Renal cortical epithelial cell (primary cell): ENCODE results near the gene TXLNB. TPM values are rescaled to one million over a fixed set of nuclear protein-coding genes. Genes with fewer than 3 reads are reported as not detected.
"Not testable (repeated sequence)": the region's sequence is repeated elsewhere in the genome, so short reads cannot be mapped to it uniquely, and the experiment has no call there.

Source experiments
- DNase-seq: peaks from one replicate; pipeline ENCODE4 v3.0.0-alpha.2; 2011; ENCODE audit warnings: low read depth
- total RNA-seq: library from RNA; depleted of rRNA; stranded (reverse); fragments of >200 nt; gene quantifications from 2 replicates; pipeline ENCODE4 v1.2.3, GENCODE V29; 2014

TXLNB gene
- total RNA-seq, 1 donor from 2014 or later, result 0.05 TPM

DNA sequence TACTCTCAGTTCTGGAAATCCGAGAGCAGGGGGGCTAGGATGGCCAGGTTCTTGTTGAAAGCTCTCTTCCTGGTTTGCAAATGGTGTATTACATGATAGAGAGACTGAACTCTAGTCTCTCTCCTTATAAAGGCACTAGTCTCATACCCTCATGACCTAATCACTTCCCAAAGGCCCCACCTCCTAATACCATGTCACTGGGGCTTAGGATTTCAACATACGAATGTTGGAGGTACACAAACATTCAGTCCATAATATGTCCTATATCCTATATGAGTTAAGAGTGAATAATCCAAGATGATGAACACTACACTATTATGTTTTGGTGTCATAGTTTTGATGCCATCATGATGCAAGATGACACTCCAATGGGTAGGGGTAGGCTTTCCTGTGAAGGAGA, 20.0 kb upstream of the TXLNB start:
- no peak for DNase-seq

DNA sequence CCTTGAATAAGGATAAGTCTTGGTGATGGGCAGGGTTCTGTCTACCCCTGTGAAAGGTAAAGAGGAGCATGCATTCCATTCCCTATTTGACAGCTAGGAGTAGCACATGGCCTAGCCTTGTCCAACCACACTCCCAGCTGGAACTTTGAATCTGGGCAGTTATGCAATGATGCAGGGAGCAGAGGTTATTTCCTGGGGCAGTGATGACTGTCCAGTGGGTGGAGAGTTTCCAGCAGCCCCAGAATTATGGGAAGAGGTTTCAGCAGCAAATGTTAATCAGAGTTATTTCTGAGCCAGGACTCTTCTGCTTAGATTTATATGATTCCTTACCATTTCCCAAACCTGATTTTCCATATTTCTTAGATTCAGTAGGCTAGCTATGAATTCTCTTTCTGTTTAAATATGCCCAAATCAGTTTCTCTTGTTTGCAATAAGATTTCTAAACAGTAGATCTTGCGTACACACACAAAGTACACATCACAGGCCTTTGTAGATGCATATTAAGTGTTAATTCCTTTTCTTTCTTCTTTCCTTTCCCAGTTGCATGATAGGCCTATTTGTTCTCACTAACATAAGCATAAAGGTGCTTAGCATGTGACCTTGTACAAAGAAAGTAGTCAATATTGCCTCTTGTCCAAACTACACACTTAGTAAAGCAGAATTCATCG, 17.3 kb upstream of the TXLNB start:
- peak; percentile 81 for DNase-seq

GRCh38 chr6:139308286-139308916, 16.6 kb upstream of the TXLNB start:
- DNase-seq, result peak; percentile 15

- no peak for DNase-seq
Observed at GRCh38 chr6:139306291-139306981, 14.6 kb upstream of the TXLNB start.

DNA sequence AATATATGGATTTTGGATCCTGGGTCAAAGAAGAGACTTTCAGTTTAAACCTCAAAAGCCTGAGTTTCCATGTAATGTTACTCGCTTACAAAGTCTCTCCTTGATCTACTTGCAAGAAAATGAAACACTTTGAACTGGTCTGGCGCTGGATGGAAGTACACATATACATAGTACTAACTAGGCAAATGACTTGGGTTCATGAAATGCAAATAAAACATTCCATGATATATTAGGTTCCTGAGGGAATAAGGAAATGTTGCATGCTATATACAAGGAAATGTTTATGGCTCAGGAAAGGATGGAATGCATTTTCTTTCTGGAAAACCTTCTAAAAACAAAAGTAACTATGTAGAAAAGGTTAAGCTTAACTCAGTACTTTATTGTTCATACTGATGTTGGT, 11.4 kb upstream of the TXLNB start:
- no peak for DNase-seq

GRCh38 chr6:139297921-139298320, 6.1 kb upstream of the TXLNB start:
- no peak for DNase-seq

DNA sequence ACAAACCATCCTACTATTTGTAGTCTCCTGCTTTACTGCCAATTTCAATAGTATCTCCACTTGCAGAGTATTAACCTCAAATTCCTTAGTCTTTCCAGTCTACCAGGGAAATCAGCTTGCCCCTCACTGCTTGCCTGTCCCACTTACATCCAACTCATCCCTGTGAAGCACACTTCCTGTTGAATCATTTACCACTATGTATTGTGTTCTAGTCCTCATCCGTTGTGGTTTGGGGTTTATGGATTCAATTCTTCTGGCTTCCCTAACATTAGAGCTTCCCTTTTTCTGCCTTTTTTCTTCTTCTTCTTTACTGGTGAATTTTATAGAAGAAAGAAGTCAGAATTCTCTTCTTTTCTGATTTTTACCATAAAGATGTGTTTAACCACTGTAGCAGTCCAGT, 5.1 kb upstream of the TXLNB start:
- DNase-seq, result peak; percentile 86

GRCh38 chr6:139295901-139296300, 4.1 kb upstream of the TXLNB start:
- no peak for DNase-seq

GRCh38 chr6:139294090-139294489, 2.3 kb upstream of the TXLNB start:
- no peak for DNase-seq

DNA sequence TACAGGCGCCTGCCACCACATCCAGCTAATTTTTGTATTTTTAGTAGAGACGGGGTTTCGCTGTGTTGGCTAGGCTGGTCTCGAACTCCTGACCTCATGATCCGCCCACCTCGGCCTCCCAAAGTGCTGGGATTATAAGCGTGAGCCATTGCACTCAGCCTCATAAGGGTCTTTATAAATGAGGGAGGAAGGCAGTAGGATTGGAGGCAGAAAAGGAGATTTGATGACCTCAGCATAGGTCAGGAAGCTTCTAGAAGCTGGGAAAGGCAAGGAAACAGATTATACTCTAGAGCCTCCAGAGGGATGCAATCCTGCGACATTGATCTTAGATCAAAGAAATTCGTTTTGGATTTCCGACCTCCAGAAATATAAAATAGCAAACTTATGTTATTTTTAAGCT, 1.4 kb upstream of the TXLNB start:
- not testable (repeated sequence) for DNase-seq

GRCh38 chr6:139290787-139291311, 949 bp downstream of the TXLNB start:
- DNase-seq, result peak; percentile 61

GRCh38 chr6:139289233-139289632, 2.6 kb downstream of the TXLNB start:
- DNase-seq, result no peak

- DNase-seq, result no peak
Observed at GRCh38 chr6:139288496-139289040, 3.2 kb downstream of the TXLNB start.

DNA sequence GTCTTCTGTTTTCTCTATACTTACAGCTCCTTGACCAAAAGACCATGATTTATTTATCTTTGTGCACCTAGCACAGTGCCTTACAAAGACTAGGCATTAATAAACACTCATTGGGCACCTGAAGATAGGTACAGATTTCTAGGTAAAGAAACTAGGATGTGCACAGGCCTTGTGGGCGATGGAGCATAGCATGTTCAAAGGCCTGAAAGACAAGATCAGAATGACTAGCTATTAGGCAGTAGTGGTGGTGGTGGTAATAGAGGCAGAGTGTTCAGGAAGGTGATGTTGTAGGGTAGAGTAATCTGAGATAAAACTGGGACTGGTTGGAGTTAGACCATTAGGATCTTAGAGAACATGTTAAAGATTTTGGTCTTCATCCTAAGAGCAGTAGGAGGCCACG, 3.9 kb downstream of the TXLNB start:
- no peak for DNase-seq

DNA sequence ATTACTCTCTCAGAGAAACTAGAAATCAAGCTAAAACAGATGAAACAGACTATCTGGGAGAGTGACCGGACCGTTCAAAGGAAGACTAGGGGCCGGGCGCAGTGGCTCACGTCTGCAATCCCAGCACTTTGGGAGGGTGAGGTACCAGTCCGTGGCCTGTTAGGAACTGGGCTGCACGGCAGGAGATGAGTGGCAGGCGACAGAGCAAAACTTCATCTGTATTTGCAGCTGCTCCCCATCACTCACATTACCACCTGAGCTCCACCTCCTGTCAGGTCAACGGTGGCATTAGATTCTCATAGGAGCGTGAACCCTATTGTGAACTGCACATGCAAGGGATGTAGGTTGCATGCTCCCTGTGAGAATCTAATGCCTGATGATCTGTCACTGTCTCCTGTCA, 5.4 kb downstream of the TXLNB start:
- DNase-seq, result not testable (repeated sequence)

- no peak for DNase-seq
Observed at GRCh38 chr6:139285590-139285989, 6.2 kb downstream of the TXLNB start.

- no peak for DNase-seq
Observed at GRCh38 chr6:139284789-139285188, 7.0 kb downstream of the TXLNB start.

- no peak for DNase-seq
Observed at GRCh38 chr6:139282684-139283083, 9.1 kb downstream of the TXLNB start.

GRCh38 chr6:139278190-139278589, 13.6 kb downstream of the TXLNB start:
- no peak for DNase-seq

DNA sequence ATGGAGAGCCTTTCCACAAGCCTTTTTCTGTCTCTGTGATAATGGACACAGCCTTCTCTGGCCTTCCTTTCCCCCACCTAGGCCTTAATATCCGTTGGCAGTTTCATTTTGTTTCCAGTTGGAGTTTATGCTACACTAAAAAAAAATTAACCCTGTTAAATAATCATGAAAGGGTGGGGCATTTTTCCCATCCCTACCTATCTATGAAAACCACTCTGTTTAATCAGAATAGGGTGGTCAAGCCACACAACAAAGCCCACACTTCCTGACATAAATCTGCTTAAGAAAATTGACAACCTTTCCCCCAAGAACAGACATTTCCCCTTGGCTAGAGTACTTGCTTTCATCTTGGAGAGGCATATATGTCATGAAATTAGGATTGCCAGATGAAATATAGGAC, 14.2 kb downstream of the TXLNB start:
- no peak for DNase-seq

- no peak for DNase-seq
Observed at GRCh38 chr6:139277161-139277560, 14.6 kb downstream of the TXLNB start.

GRCh38 chr6:139275279-139276055, 16.3 kb downstream of the TXLNB start:
- DNase-seq, result no peak
